Fibroblast of skin of left biceps (primary cell): ENCODE data around the gene TMEM95.

ENCODE experiments used
- DNase-seq, 2 experiments: peaks; one replicate each; pipeline ENCODE4 v3.0.0-alpha.2; 2013; ENCODE audit warnings: low read depth in 2 of 2

Gene TMEM95

GRCh38 chr17:7355053-7355452, at the start of gene TMEM95:
Gene TMEM95, plus strand, starts transcription at chr17:7355156. Its CDS starts 49 bp downstream, at chr17:7355205.
- DNase-seq: no peak

- DNase-seq: peak; percentile 100
Observed at GRCh38 chr17:7306911-7307685, 47.9 kb upstream of the TMEM95 start, which contains the start of gene EIF5A. Gene EIF5A, plus strand, starts transcription at chr17:7307628. Its CDS starts 2,008 bp downstream, at chr17:7309636.

- no peak for DNase-seq
Observed at GRCh38 chr17:7307686-7308624, 47.0 kb upstream of the TMEM95 start.

GRCh38 chr17:7308625-7309433, 46.1 kb upstream of the TMEM95 start:
- peak; percentile 36 to 44 for DNase-seq

- no peak for DNase-seq
Observed at GRCh38 chr17:7309628-7310027, 45.3 kb upstream of the TMEM95 start.

- no peak for DNase-seq
Observed at GRCh38 chr17:7311110-7311705, 43.7 kb upstream of the TMEM95 start.

- no peak for DNase-seq
Observed at GRCh38 chr17:7312432-7313087, 42.4 kb upstream of the TMEM95 start.

- DNase-seq: no peak
Observed at GRCh38 chr17:7313088-7313889, 41.7 kb upstream of the TMEM95 start.

- DNase-seq: no peak
Observed at GRCh38 chr17:7313890-7314718, 40.9 kb upstream of the TMEM95 start.

- DNase-seq: peak; percentile 28 to 36
Observed at GRCh38 chr17:7314719-7315569, 40.0 kb upstream of the TMEM95 start, which contains the start of gene GPS2. Gene GPS2, minus strand, starts transcription at chr17:7315360. Its CDS starts 308 bp downstream, at chr17:7315052.

- no peak for DNase-seq
Observed at GRCh38 chr17:7315570-7316235, 39.3 kb upstream of the TMEM95 start.

GRCh38 chr17:7317161-7317803, 37.7 kb upstream of the TMEM95 start:
- no peak for DNase-seq

GRCh38 chr17:7318121-7318860, 36.7 kb upstream of the TMEM95 start:
- DNase-seq: no peak

GRCh38 chr17:7321466-7321865, 33.5 kb upstream of the TMEM95 start:
- no peak for DNase-seq

GRCh38 chr17:7322520-7323194, 32.3 kb upstream of the TMEM95 start:
- DNase-seq: no peak
